Upper lobe of right lung (tissue), 1 donor: ENCODE data around the gene RAB3A. TPM values are rescaled to one million over a fixed set of nuclear protein-coding genes. Genes with fewer than 3 reads are reported as not detected.
A peak's percentile ranks its signal among the peaks of the same experiment; 100 is the strongest.

Source experiments
- ATAC-seq: fragments of 200-7000 bp; cut with Tn5 transposase; one replicate; pipeline ENCODE4 v1.9.1; 2020; ENCODE audit warnings: mild to moderate bottlenecking, moderate library complexity
- DNase-seq: peaks from one replicate; pipeline ENCODE4 v3.0.0-alpha.2; 2020
- H3K27ac ChIP-seq: fragments of 200-600 bp; one replicate; pipeline ENCODE4 v1.8.0; 2022
- H3K27me3 ChIP-seq: fragments of 200-600 bp; one replicate; pipeline ENCODE4 v1.8.0; 2022; ENCODE audit warnings: mild to moderate bottlenecking
- H3K36me3 ChIP-seq: fragments of 200-600 bp; one replicate; pipeline ENCODE4 v1.8.0; 2022
- H3K4me1 ChIP-seq: fragments of 200-600 bp; one replicate; pipeline ENCODE4 v1.8.0; 2022
- H3K4me3 ChIP-seq: fragments of 200-600 bp; one replicate; pipeline ENCODE4 v1.8.0; 2022; ENCODE audit warnings: mild to moderate bottlenecking
- H3K9me3 ChIP-seq: fragments of 200-600 bp; one replicate; pipeline ENCODE4 v1.8.0; 2022
- intact Hi-C: fragments of 100-400 bp; cut with DNase I; formaldehyde crosslinking; loops from one replicate; pipeline ENCODE4 v1.11.0; 2022
- total RNA-seq: library from RNA; stranded (reverse); fragmentation: NEBNext Ultra II Directional; extraction: Animal tissue kit (Norgen Biotek cat#: 25700); gene quantifications from one replicate; pipeline ENCODE4 v1.2.1, GENCODE V29; 2021
- TF ChIP-seq, protein P1 (sequence below): fragments of 200-600 bp; IDR thresholded peaks from one replicate; pipeline ENCODE4 v1.8.0; 2022; ENCODE audit warnings: antibody characterized with exemption
- donor health status: DM: no; HTN: yes; CAD: no; lungs with severe emphysema.

RAB3A gene
- total RNA-seq, 1 donor from 2014 or later = 1.9 TPM

DNA sequence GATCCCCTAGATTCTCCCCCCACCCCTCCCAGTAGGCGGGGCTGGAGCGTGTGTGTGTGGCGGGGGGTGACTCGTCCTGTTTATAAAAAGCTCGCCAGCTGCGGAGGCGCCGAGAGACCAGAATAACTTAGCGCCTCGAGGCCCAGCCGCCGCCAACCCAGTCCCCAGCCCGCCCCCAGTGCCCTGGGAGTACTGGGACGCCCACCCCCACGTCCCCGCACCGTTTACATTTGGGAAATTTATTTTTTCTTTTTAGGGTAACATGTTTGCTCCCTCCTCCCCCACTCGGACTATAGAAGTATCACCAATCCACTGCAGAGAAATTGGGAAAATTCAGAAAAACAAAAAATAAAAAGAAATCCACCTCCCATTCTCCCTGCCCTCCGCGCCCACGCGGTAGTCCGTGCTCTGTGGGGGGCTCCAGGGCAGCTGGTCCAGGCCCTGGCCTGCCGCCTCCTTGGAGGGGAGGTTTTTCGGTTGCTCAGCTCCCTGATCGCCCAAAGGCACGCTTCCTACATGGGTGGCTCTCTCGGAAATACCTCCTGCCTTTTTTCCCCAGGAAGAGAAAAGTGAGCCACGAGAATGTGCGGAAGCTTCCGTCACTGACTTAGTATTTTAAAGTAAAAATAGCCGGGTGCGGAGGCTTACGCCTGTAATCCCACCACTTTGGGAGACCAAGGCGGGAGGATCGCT is 1.5 kb upstream of the RAB3A start:
- DNase-seq = peak; percentile 87
- H3K4me1 ChIP-seq = peaks cover 21% of the 10 kb centered on the region
- intact Hi-C loops = loop anchor here (10.0 kb wide), 1 partner anchor 49 kb away; a partner anchor contains a TSS
- H3K27ac ChIP-seq = peak overlapping the region; percentile 95
- no peaks in the 10 kb centered on the region for H3K9me3 ChIP-seq
- no peaks in the 10 kb centered on the region for H3K27me3 ChIP-seq
- TF ChIP-seq, protein P1, sequence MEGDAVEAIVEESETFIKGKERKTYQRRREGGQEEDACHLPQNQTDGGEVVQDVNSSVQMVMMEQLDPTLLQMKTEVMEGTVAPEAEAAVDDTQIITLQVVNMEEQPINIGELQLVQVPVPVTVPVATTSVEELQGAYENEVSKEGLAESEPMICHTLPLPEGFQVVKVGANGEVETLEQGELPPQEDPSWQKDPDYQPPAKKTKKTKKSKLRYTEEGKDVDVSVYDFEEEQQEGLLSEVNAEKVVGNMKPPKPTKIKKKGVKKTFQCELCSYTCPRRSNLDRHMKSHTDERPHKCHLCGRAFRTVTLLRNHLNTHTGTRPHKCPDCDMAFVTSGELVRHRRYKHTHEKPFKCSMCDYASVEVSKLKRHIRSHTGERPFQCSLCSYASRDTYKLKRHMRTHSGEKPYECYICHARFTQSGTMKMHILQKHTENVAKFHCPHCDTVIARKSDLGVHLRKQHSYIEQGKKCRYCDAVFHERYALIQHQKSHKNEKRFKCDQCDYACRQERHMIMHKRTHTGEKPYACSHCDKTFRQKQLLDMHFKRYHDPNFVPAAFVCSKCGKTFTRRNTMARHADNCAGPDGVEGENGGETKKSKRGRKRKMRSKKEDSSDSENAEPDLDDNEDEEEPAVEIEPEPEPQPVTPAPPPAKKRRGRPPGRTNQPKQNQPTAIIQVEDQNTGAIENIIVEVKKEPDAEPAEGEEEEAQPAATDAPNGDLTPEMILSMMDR = no peak
- ATAC-seq = peak; percentile 5
- no peaks in the 10 kb centered on the region for H3K36me3 ChIP-seq
- peak overlapping the region; percentile 71 for H3K4me3 ChIP-seq

DNA sequence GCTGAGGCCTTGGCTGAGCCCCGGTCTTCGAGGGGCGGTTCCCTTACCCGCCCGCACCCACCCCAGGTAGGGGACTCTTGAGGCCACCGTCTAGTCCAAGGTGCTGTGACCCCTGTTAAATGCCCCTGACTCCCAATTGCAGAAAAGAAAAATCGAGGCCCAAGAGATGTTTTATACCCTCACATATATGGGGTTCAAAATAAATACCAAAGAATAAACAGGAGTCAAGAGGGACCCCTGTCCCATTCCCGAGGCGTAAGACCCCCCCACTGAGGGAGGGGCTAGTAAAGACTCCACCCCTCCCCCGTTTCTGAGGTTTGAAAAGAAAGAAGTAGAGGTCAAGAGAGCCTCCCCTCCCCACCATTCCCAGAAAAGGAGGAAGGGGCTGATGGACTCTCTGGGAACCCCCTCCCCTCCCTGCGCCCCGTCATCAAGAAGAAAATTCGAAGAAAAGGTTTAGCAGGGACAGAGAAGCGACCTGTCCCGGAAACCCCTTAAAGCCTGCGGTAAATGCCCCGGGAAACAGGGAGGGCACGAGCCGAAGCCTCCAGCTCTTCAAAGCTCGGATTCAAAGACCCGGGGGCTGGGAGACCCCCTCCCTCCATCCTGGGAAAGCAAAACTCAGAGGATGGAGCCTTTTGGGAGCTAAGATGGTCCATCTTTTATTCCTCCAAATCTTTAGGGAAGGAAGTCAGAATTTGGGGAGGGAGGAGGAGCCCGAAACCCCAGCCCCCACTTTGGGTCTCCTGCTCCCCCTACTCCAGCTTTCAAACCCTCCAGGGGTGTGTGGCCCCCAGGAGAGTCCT is 755 bp upstream of the RAB3A start:
- Histone ChIP-seq H3K27ac (peak overlapping the region; percentile 95), H3K36me3 (no peaks in the 10 kb centered on the region), H3K27me3 (no peaks in the 10 kb centered on the region), H3K9me3 (no peaks in the 10 kb centered on the region), H3K4me1 (peaks cover 21% of the 10 kb centered on the region), H3K4me3 (peak overlapping the region; percentile 71)
- DNase-seq (no peak), ATAC-seq (peak; percentile 5)
- intact Hi-C loops = loop anchor here (10.0 kb wide), 1 partner anchor 50 kb away; a partner anchor contains a TSS
- TF ChIP-seq, protein P1 = no peak

DNA sequence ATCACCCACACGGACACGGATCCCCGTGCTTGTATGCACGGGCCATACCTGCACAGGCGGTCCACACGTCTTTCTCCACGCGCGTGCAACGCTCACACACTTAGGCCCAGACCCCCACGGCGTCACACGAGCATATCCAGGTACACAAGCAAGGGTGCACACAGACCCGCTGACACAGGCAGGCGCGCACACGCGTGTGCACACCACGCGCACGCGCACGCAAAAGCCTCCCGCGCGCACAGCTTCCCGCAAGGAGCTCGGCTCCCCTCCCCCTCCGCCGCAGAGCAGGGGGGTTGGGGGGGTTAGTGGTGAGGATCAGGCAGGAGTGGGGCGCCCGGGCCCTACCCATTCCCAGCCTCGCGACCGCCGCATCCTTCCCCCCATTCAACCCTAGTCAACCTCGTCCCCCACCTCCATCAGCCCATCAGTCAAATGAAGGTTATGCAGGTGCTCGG is 407 bp downstream of the RAB3A start:
- DNase-seq (peak; percentile 79), ATAC-seq (peak; percentile 1)
- peak overlapping the region; percentile 58 for H3K4me3 ChIP-seq
- H3K27ac ChIP-seq = peak overlapping the region; percentile 12
- no peaks in the 10 kb centered on the region for H3K27me3 ChIP-seq
- H3K4me1 ChIP-seq = peaks cover 21% of the 10 kb centered on the region
- H3K36me3 ChIP-seq = peaks cover 3% of the 10 kb centered on the region
- intact Hi-C loops = loop anchor here (10.0 kb wide), 1 partner anchor 51 kb away; a partner anchor contains a TSS
- no peaks in the 10 kb centered on the region for H3K9me3 ChIP-seq
- TF ChIP-seq, protein P1 = no peak

DNA sequence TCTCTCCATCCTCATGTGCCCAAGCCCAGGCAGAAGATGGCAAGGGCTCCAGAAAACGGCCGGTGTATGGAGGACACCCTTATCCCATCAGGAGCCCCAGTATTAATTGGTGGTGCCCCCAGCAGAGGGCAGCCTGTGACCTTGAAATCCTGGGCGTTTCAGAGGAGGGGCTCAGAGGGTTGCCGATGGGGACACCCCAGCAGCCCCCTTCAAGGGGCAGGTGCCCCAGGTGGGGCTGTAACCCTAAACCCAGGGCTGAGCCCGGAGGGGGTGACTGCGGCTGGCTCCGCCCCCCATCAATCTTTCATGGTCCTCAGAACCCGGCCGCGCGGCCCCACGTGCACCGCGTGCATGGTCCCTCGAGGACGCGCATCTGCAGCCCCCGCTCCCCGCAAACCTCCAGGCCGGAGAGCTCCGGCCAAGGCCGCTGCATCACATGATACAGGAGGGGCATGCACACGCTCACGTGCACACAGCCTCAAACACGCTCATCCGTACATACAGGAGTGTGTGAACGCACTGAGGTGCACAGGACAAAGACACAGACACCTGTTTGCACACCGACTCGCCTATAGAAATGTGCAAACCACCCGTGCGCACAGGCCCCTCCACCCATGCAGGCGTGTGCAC is 949 bp downstream of the RAB3A start:
- peaks cover 6% of the 10 kb centered on the region for H3K36me3 ChIP-seq
- H3K9me3 ChIP-seq = no peaks in the 10 kb centered on the region
- TF ChIP-seq, protein P1 = peak; percentile 37
- H3K27me3 ChIP-seq = no peaks in the 10 kb centered on the region
- peak overlapping the region; percentile 58 for H3K4me3 ChIP-seq
- no peak for ATAC-seq
- DNase-seq = peak; percentile 77
- H3K27ac ChIP-seq = no peak overlapping the region
- H3K4me1 ChIP-seq = peaks cover 21% of the 10 kb centered on the region
- intact Hi-C loops = loop anchor here (10.0 kb wide), 1 partner anchor 52 kb away; a partner anchor contains a TSS

DNA sequence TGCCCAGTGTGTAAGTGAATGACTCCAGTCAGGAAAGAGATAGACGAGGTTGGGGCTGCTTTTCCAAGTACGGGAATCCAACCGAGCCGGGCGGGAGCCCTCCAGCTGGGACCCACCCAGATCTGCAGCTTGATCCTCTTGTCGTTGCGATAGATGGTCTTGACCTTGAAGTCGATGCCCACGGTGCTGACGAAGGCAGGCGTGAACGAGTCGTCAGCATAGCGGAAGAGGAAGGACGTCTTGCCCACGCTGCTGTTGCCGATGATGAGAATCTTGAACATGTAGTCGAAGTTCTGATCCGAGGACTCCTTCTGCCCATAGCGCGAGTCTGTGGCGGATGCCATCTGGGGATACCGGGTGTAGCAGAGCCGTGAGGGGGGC is 1.5 kb downstream of the RAB3A start:
- H3K4me1 ChIP-seq = peaks cover 21% of the 10 kb centered on the region
- no peak overlapping the region for H3K4me3 ChIP-seq
- intact Hi-C loops = loop anchor here (10.0 kb wide), 1 partner anchor 52 kb away; a partner anchor contains a TSS
- no peaks in the 10 kb centered on the region for H3K27me3 ChIP-seq
- DNase-seq (no peak), ATAC-seq (no peak)
- TF ChIP-seq, protein P1 = no peak
- H3K36me3 ChIP-seq = peaks cover 6% of the 10 kb centered on the region
- H3K9me3 ChIP-seq = no peaks in the 10 kb centered on the region
- no peak overlapping the region for H3K27ac ChIP-seq
